Hepatocyte (in vitro differentiated cells): ENCODE results near the gene TENM4.

Experiments used
- EZH2 ChIP-seq: fragments of 200-600 bp; sonication (generic); IDR thresholded peaks from 2 replicates; pipeline ENCODE4 v1.6.1; 2016; ENCODE audit warnings: antibody characterized with exemption, mild to moderate bottlenecking, borderline replicate concordance
- TF ChIP-seq, protein P1 (sequence below): fragments of 200-600 bp; sonication (generic); IDR thresholded peaks from 2 replicates; pipeline ENCODE4 v1.5.1; 2016; ENCODE audit warnings: antibody characterized with exemption, mild to moderate bottlenecking; ENCODE audit not compliant: poor library complexity

DNA sequence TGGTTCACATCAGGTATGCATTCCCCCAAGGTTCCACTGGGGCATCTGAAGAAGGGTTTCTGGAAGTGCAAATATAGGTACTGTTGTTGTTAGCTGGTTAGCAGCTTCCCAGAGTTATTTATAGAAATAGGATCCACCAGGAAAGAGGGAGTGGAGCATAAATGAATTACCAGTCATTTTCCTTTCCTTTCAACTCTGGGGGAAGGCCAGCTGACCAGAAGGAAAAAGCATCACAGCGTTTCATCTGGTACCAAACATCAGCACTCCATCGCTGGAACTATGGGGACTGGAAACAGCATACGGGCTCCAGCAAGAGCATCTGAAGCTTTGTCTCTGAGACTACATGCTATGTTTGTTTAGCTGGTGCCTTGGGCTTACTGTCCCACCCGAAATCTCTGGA is 487.9 kb downstream of the TENM4 start:
- TF ChIP-seq, protein P1, sequence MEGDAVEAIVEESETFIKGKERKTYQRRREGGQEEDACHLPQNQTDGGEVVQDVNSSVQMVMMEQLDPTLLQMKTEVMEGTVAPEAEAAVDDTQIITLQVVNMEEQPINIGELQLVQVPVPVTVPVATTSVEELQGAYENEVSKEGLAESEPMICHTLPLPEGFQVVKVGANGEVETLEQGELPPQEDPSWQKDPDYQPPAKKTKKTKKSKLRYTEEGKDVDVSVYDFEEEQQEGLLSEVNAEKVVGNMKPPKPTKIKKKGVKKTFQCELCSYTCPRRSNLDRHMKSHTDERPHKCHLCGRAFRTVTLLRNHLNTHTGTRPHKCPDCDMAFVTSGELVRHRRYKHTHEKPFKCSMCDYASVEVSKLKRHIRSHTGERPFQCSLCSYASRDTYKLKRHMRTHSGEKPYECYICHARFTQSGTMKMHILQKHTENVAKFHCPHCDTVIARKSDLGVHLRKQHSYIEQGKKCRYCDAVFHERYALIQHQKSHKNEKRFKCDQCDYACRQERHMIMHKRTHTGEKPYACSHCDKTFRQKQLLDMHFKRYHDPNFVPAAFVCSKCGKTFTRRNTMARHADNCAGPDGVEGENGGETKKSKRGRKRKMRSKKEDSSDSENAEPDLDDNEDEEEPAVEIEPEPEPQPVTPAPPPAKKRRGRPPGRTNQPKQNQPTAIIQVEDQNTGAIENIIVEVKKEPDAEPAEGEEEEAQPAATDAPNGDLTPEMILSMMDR: no peak
- no peak for TF ChIP-seq EZH2
